HUES64 (cell line): ENCODE data around the gene ACADM.
"Not testable (repeated sequence)": the region's sequence is repeated elsewhere in the genome, so short reads cannot be mapped to it uniquely, and the experiment has no call there.

Source experiments
- H3K27ac ChIP-seq: 2 replicates; pipeline ENCODE4 v1.7.0; 2013; ENCODE audit warnings: low read depth, low read length, inconsistent platforms
- H3K27me3 ChIP-seq: 2 replicates; pipeline ENCODE4 v1.6.1; 2013; ENCODE audit warnings: mild to moderate bottlenecking, low read length; ENCODE audit not compliant: insufficient read depth
- H3K36me3 ChIP-seq: 2 replicates; pipeline ENCODE4 v1.6.1; 2013; ENCODE audit warnings: mild to moderate bottlenecking, low read length; ENCODE audit not compliant: insufficient read depth
- H3K4me1 ChIP-seq: 2 replicates; pipeline ENCODE4 v1.6.1; 2013; ENCODE audit warnings: mild to moderate bottlenecking, low read length, moderate library complexity; ENCODE audit not compliant: insufficient read depth
- H3K4me3 ChIP-seq: 2 replicates; pipeline ENCODE4 v1.5.1; 2013; ENCODE audit warnings: mild to moderate bottlenecking, low read length, moderate library complexity
- H3K9ac ChIP-seq: 2 replicates; pipeline ENCODE4 v1.6.1; 2013; ENCODE audit warnings: mild to moderate bottlenecking, low read depth, low read length
- H3K9me3 ChIP-seq: 2 replicates; pipeline ENCODE4 v1.6.1; 2013; ENCODE audit warnings: low read depth, low read length; ENCODE audit not compliant: insufficient read depth
- WGBS: fragments of 150-250, 120-280 bp; methylation state at CpG from one replicate; pipeline ENCODE4 v1.1.7; 2013; ENCODE audit warnings: missing lambda C conversion rate; 5-methylcytosine and 5-hydroxymethylcytosine counted together

ACADM gene

GRCh38 chr1:75736016-75736415 lies 11.5 kb downstream of the ACADM start:
- Histone ChIP-seq H3K4me1 (no peaks in the 10 kb centered on the region), H3K27ac (no peak overlapping the region), H3K27me3 (no peaks in the 10 kb centered on the region), H3K36me3 (peaks cover 79% of the 10 kb centered on the region), H3K9me3 (no peaks in the 10 kb centered on the region), H3K9ac (no peak overlapping the region), H3K4me3 (no peak overlapping the region)
- no CpG with 5 or more reads among the region's 1 CpG for WGBS

DNA sequence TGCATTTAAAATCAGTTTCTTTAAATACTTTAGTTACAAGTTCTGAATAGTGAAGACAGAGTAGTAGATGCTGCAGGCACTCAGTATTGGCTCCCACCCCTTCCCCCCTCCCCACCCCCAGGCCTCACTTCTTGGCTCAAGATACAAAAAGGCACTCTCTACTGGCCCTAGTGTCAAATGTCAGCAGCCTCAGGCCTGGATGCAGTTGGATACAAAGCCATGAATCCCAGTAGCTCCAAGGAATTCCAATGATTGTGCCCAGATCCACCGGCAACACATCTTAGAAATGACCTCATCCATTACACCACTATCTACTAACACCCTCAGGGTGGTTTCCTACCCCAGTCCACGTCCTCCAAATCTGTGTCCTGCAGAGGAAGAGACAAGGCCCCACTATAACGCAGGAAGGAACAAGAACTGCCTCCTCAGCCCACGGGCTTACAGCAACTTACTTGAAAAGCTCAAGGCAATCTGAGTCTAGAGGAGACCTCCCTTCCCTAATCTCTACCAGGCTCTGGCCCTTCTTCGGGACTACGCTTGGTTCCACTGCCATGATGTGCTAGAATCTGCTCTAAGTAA lies 17.6 kb downstream of the ACADM start:
- Histone ChIP-seq H3K4me1 (peaks cover 4% of the 10 kb centered on the region; the same call in 1 of the 2 replicates), H3K36me3 (peaks cover 70% of the 10 kb centered on the region), H3K27me3 (no peaks in the 10 kb centered on the region), H3K9ac (no peak overlapping the region), H3K9me3 (no peaks in the 10 kb centered on the region), H3K4me3 (no peak overlapping the region), H3K27ac (no peak overlapping the region)
- 92% methylated on average over 6 of the region's 6 CpGs for whole genome bisulfite sequencing

DNA sequence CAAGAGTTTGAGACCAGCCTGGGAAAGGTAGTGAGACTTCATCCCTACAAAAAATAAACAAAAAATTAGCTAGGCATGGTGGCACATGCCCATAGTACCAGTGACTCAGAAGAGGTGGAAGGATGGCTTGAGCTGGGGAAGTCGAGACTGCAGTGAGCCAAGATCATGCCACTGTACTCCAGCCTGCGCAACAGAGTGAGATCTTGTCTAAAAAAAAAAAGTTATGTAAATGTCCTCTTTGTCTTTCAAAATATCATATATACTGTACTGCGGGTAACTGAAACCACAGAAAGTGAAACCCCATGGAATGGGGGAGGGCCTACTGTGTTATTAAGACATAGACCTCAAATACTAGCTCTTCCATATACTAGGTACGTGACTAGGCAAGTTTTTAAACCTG lies 20.8 kb downstream of the ACADM start:
- Histone ChIP-seq H3K9ac (no peak overlapping the region), H3K27me3 (no peaks in the 10 kb centered on the region), H3K4me1 (peaks cover 4% of the 10 kb centered on the region; the same call in 1 of the 2 replicates), H3K4me3 (no peak overlapping the region), H3K27ac (no peak overlapping the region), H3K9me3 (no peaks in the 10 kb centered on the region), H3K36me3 (peaks cover 54% of the 10 kb centered on the region)
- WGBS = 86% methylated on average over 3 of the region's 4 CpGs

DNA sequence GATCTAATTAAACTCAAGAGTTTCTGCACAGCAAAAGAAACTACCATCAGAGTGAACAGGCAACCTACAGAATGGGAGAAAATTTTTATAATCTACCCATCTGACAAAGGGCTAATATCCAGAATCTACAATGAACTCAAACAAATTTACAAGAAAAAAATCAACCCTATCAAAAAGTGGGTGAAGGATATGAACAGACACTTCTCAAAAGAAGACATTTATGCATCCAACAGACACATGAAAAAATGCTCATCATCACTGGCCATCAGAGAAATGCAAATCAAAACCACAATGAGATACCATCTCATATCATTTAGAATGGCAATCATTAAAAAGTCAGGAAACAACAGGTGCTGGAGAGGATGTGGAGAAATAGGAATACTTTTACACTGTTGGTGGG lies 32.7 kb downstream of the ACADM start:
- H3K27ac ChIP-seq, H3K4me1 ChIP-seq, H3K4me3 ChIP-seq, H3K27me3 ChIP-seq, H3K9ac ChIP-seq: not testable (repeated sequence)
- Histone ChIP-seq H3K9me3 (peaks cover 23% of the 10 kb centered on the region), H3K36me3 (peaks cover 48% of the 10 kb centered on the region)

GRCh38 chr1:75758543-75758942 lies 34.0 kb downstream of the ACADM start:
- not testable (repeated sequence) for H3K9ac ChIP-seq, H3K4me1 ChIP-seq, H3K27ac ChIP-seq, H3K4me3 ChIP-seq, H3K27me3 ChIP-seq
- H3K9me3 ChIP-seq = peaks cover 16% of the 10 kb centered on the region
- peaks cover 43% of the 10 kb centered on the region for H3K36me3 ChIP-seq
- 84% methylated on average over 4 of the region's 4 CpGs for WGBS

DNA sequence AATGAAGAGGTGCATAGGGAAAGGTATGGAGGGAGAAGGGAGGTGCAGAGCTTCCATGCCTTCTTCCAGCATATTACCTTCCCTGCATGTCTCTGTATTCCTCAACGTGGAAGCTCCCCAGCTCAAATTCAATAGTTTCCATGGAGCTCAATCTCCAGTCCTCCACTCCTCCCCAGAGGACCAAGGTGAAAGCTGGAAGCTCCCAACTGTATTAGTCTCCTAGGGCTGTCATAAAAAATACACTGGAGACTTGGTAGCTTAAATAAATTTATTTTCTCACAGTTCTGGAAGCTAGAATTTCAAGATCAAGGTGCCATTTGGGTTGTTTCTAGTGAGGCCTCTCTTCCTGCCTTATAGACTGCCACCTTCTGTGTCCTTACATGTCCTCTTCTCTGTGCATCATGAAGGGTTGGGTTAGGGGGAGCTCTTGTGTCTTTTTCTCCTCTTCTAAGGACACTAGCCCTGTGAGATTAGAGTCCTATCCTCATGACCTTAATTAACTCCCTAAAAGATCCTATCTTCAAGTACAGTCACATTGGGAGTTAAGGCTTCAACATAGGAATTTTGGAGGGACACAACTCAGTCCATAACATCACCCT lies 39.6 kb downstream of the ACADM start:
- Histone ChIP-seq H3K9ac (no peak overlapping the region), H3K27me3 (no peaks in the 10 kb centered on the region), H3K27ac (no peak overlapping the region), H3K4me3 (no peak overlapping the region), H3K36me3 (peaks cover 18% of the 10 kb centered on the region), H3K9me3 (no peaks in the 10 kb centered on the region), H3K4me1 (no peaks in the 10 kb centered on the region)
- 71% methylated on average over 1 of the region's 1 CpG for WGBS

- WGBS = 93% methylated on average over 1 of the region's 1 CpG
- H3K27me3 ChIP-seq = no peaks in the 10 kb centered on the region
- H3K36me3 ChIP-seq = peaks cover 18% of the 10 kb centered on the region
- no peak overlapping the region for H3K4me3 ChIP-seq
- H3K9me3 ChIP-seq = no peaks in the 10 kb centered on the region
- H3K27ac ChIP-seq = no peak overlapping the region
- no peaks in the 10 kb centered on the region for H3K4me1 ChIP-seq
- no peak overlapping the region for H3K9ac ChIP-seq
These were observed 41.3 kb downstream of the ACADM start for GRCh38 chr1:75765697-75766355.

DNA sequence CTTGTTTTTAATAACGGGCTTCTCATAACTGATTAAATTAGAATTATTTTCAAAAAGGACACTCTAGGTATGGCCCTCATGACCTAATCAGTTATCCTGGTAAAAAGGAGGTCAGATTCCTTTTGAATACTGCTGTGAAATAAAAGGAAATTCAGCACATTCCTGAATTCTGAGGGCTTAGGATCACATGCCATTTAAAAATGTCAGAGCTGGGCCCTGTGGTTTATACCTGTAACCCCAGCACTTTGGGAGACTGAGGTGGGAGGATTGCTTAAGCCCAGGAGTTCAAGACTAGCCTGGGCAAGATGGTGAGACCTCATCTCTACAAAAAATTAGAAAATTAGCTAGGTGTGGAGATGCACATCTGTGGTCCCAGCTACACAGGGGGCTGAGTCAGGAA lies 43.5 kb downstream of the ACADM start:
- Histone ChIP-seq H3K4me1 (no peaks in the 10 kb centered on the region), H3K27ac (no peak overlapping the region), H3K9me3 (no peaks in the 10 kb centered on the region), H3K4me3 (no peak overlapping the region), H3K36me3 (peaks cover 1% of the 10 kb centered on the region; the same call in 1 of the 2 replicates), H3K27me3 (no peaks in the 10 kb centered on the region), H3K9ac (no peak overlapping the region)
- no CpG with 5 or more reads among the region's 1 CpG for WGBS

DNA sequence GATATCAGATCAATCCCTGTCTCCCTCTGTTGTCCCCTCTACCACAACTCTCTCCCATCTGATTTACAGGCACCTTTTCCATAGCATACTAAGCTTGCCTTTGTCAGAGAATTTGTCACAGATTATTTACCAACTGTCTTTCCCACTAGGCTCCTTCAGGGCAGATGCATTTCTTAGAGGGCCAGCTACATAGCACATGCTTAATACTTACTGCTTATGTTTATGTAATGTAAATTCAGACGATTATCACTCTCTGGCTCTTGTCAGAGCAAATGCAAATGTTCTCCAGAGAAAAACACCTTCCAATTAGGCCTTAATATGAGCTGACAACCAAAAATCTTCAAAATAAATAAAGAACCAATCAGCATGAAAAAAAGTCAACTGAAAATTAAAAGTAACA lies 46.3 kb downstream of the ACADM start:
- H3K36me3 ChIP-seq = no peaks in the 10 kb centered on the region
- WGBS = 83% methylated on average over 1 of the region's 1 CpG
- no peak overlapping the region for H3K9ac ChIP-seq
- H3K4me3 ChIP-seq = no peak overlapping the region
- H3K27me3 ChIP-seq = no peaks in the 10 kb centered on the region
- no peaks in the 10 kb centered on the region for H3K4me1 ChIP-seq
- H3K9me3 ChIP-seq = no peaks in the 10 kb centered on the region
- no peak overlapping the region for H3K27ac ChIP-seq

DNA sequence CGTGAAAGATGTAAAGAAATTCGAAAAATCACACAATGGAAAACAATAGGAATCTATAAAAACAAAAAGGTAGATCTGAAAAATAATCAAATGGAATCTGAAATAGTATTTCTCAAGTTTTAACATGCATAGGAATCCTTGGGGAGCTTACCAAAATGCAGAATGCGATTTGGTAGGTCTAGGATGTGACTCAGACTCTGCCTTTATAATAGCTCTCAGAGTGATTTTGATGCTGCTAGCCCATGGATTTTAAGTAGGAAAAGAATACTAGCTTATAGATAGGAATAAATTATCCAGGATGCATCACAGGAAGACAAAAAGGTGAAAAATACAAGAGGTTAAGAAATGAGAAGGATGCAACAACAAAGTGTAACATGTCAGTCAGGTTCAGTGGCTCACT lies 47.5 kb downstream of the ACADM start:
- Histone ChIP-seq H3K4me1 (no peaks in the 10 kb centered on the region), H3K27ac (no peak overlapping the region), H3K9ac (no peak overlapping the region), H3K27me3 (no peaks in the 10 kb centered on the region), H3K36me3 (no peaks in the 10 kb centered on the region), H3K4me3 (no peak overlapping the region), H3K9me3 (peaks cover 3% of the 10 kb centered on the region; the same call in 1 of the 2 replicates)
- 62% methylated on average over 2 of the region's 3 CpGs for WGBS

DNA sequence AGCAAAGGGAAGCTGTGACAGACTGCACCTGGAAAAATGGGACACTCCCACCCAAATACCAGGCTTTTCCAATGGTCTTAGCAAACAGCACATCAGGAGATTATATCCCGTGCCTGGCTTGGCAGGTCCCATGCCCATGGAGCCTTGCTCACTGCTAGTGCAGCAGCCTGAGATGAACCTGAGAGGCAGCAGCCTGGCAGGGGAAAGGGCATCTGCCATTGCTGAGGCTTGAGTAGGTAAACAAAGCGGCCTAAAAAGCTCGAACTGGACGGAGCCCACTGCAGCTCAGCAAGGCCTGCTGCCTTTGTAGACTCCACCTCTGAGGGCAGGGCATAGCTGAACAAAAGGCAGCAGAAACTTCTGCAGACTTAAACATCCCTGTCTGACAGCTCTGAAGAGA lies 53.3 kb downstream of the ACADM start:
- H3K4me3 ChIP-seq, H3K4me1 ChIP-seq: not testable (repeated sequence)
- WGBS = 95% methylated on average over 4 of the region's 4 CpGs

More for the DNA sequence above, 53.3 kb downstream of the ACADM start:
- H3K9ac ChIP-seq, H3K27ac ChIP-seq, H3K36me3 ChIP-seq, H3K27me3 ChIP-seq: not testable (repeated sequence)
- peaks cover 14% of the 10 kb centered on the region for H3K9me3 ChIP-seq
